ENCODE data around the gene TOR2A. TPM values are rescaled to one million over a fixed set of nuclear protein-coding genes. Genes with fewer than 3 reads are reported as not detected.

The TOR2A gene
- total RNA-seq, 1 experiment from 2014 or later: 14.4 TPM

GRCh38 chr9:127753148-127753547 lies 18.1 kb upstream of the TOR2A start (continued):
- TF ChIP-seq HMGXB4 (CRISPR knock-in tag; IDR thresholded peaks at IDR 0.05) (no peak), PREB (CRISPR knock-in tag; IDR thresholded peaks at IDR 0.05; ENCODE audit: borderline replicate concordance) (no peak), NFE2L1 (CRISPR knock-in tag; IDR thresholded peaks at IDR 0.05) (no peak)

GRCh38 chr9:127751269-127752054 lies 16.4 kb upstream of the TOR2A start:
- Mint-ChIP-seq H3K36me3 (no peaks in the 10 kb centered on the region), H3K4me3 (no peak overlapping the region; the same call in 1 of the 2 replicates), H3K27me3 (ENCODE audit: low read depth) (peaks cover 43% of the 10 kb centered on the region), H3K27ac (no peak overlapping the region), H3K9me3 (no peaks in the 10 kb centered on the region), H3K4me1 (peaks cover 7% of the 10 kb centered on the region; the same call in 1 of the 2 replicates)
- ATAC-seq: peak; percentile 9; the same call in 1 of the 2 replicates
- DNase-seq (ENCODE audit: low spot score): peak; percentile 73
- TF ChIP-seq IRF1 (CRISPR knock-in tag; IDR thresholded peaks at IDR 0.05) (no peak), CREM (CRISPR knock-in tag; IDR thresholded peaks at IDR 0.05) (peak; percentile 57; the same call in 1 of the 2 replicates), HMGXB4 (CRISPR knock-in tag; IDR thresholded peaks at IDR 0.05) (0 out of 2 replicates have a peak, but pooled peaks have one; percentile 26), SMAD3 (CRISPR knock-in tag; IDR thresholded peaks at IDR 0.05; ENCODE audit: borderline replicate concordance) (peak; percentile 48; the same call in 1 of the 2 replicates), JUN (CRISPR knock-in tag; IDR thresholded peaks at IDR 0.05) (peak; percentile 26; the same call in 1 of the 2 replicates), STAT6 (CRISPR knock-in tag; conservative IDR thresholded peaks at IDR 0.05; ENCODE audit: low read depth) (no peak), ARID4B (CRISPR knock-in tag; IDR thresholded peaks at IDR 0.05; ENCODE audit: borderline replicate concordance) (peak; percentile 78; the same call in 1 of the 2 replicates), FOXP4 (CRISPR knock-in tag; IDR thresholded peaks at IDR 0.05) (peak; percentile 25; the same call in 1 of the 2 replicates)
- ChIA-PET CTCF (interaction anchor here (0.7 kb wide), 1 partner anchor 17 kb away, joined by 4 read pairs; the partner anchor contains the start of gene TOR2A), POLR2A (no interaction called here)
